Mesendoderm (in vitro differentiated cells): ENCODE results near the gene CCNE1.

Experiments used
- DNase-seq: peaks from one replicate; pipeline ENCODE4 v3.0.0; 2013
- H2AK5ac ChIP-seq: 2 replicates; pipeline ENCODE4 v1.6.1; 2013; ENCODE audit warnings: low read length, inconsistent platforms
- H2BK120ac ChIP-seq: 2 replicates; pipeline ENCODE4 v1.6.1; 2013; ENCODE audit warnings: low read depth, mild to moderate bottlenecking, low read length, moderate library complexity, mixed read lengths
- H2BK15ac ChIP-seq: replicated peaks from 2 replicates; pipeline ENCODE4 v1.6.1; 2013; ENCODE audit warnings: low read depth, mild to moderate bottlenecking, moderate library complexity
- H2BK5ac ChIP-seq: 2 replicates; pipeline ENCODE4 v1.6.1; 2013; ENCODE audit warnings: low read length, inconsistent platforms
- H3K18ac ChIP-seq: 2 replicates; pipeline ENCODE4 v1.6.1; 2013; ENCODE audit warnings: mild to moderate bottlenecking, low read length, mixed read lengths
- H3K23ac ChIP-seq: one replicate; pipeline ENCODE4 v1.6.1; 2013; ENCODE audit warnings: low read length
- H3K27ac ChIP-seq: 2 replicates; pipeline ENCODE4 v1.5.1; 2013; ENCODE audit warnings: low read depth, mild to moderate bottlenecking, inconsistent platforms, low read length, moderate library complexity
- H3K27me3 ChIP-seq: 2 replicates; pipeline ENCODE4 v1.6.1; 2013; ENCODE audit warnings: low read length, control low read depth, mild to moderate bottlenecking, inconsistent platforms; ENCODE audit not compliant: insufficient read depth, poor library complexity
- H3K36me3 ChIP-seq: 2 replicates; pipeline ENCODE4 v1.6.1; 2013; ENCODE audit warnings: low read length, inconsistent platforms; ENCODE audit not compliant: control insufficient read depth, insufficient read depth
- H3K4ac ChIP-seq: one replicate; pipeline ENCODE4 v1.6.1; 2013; ENCODE audit warnings: low read depth, mild to moderate bottlenecking, low read length, moderate library complexity
- H3K4me1 ChIP-seq: 2 replicates; pipeline ENCODE4 v1.6.1; 2013; ENCODE audit warnings: low read depth, low read length, inconsistent platforms; ENCODE audit not compliant: control insufficient read depth
- H3K4me2 ChIP-seq: 2 replicates; pipeline ENCODE4 v1.6.1; 2013; ENCODE audit warnings: low read length
- H3K4me3 ChIP-seq: 2 replicates; pipeline ENCODE4 v1.5.1; 2013; ENCODE audit warnings: mild to moderate bottlenecking, low read length
- H3K56ac ChIP-seq: one replicate; pipeline ENCODE4 v1.6.1; 2013; ENCODE audit warnings: low read length
- H3K79me1 ChIP-seq: 2 replicates; pipeline ENCODE4 v1.6.1; 2013; ENCODE audit warnings: low read length, inconsistent platforms
- H3K79me2 ChIP-seq: 2 replicates; pipeline ENCODE4 v1.6.1; 2013; ENCODE audit warnings: mild to moderate bottlenecking, low read length; ENCODE audit not compliant: control insufficient read depth, insufficient read depth
- H3K9ac ChIP-seq: 2 replicates; pipeline ENCODE4 v1.6.1; 2013; ENCODE audit warnings: low read length, inconsistent platforms
- H4K5ac ChIP-seq: one replicate; pipeline ENCODE4 v1.6.1; 2013; ENCODE audit warnings: low read length
- H4K8ac ChIP-seq: one replicate; pipeline ENCODE4 v1.6.1; 2013; ENCODE audit warnings: low read depth, mild to moderate bottlenecking, control low read depth, low read length, moderate library complexity
- WGBS: extraction: QIAGEN DNeasy Blood & Tissue Kit; methylation state at CpG from one replicate; pipeline ENCODE4 v1.1.7; 2013; ENCODE audit warnings: low lambda C conversion rate, missing lambda C conversion rate; ENCODE audit not compliant: insufficient coverage; ENCODE audit errors: extremely low coverage; 5-methylcytosine and 5-hydroxymethylcytosine counted together

The CCNE1 gene

DNA sequence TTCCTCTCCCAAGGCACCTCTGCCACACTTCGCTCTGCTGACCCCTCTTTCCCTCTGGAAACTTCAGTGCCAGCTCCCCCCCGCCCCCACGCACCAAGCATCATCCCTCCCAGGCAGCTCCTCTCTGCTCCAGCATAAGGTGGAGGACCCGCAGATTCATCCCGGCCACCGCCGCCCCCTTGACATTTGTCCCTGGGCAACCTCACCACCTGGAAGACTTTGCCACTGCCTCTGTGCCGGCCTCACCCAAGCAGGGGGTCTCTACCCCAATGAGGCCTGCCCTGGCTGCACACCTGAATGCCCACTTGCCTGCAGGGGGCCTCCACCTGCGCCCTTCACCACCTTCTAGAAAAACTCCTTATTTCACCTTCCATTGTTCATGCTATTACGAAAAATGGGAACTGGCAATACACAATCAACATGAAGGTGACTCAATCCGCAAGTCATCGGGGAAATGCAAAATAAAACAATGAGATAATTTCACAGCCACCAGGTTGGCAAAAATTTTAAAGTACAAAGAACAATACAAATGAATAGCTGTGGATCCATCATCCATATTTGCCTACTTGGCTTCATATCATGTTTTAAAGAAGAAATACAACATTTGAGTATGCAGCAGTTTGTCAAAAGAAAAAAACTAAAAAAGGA lies 21.9 kb downstream of the CCNE1 start:
- no peak overlapping the region for H4K8ac ChIP-seq
- whole genome bisulfite sequencing = no CpG with 5 or more reads among the region's 12 CpGs

GRCh38 chr19:29834991-29835846 lies 23.4 kb downstream of the CCNE1 start:
- H2AK5ac ChIP-seq = no peak overlapping the region
- H3K79me1 ChIP-seq = no peaks in the 10 kb centered on the region
- H3K56ac ChIP-seq = no peak overlapping the region
- H3K36me3 ChIP-seq = no peaks in the 10 kb centered on the region
- H3K18ac ChIP-seq = no peak overlapping the region
- DNase-seq = no peak
- no peak overlapping the region for H2BK120ac ChIP-seq
- no peak overlapping the region for H3K4me3 ChIP-seq
- H3K79me2 ChIP-seq = no peaks in the 10 kb centered on the region
- no peak overlapping the region for H3K4me2 ChIP-seq
- H3K9ac ChIP-seq = no peak overlapping the region
- no peak overlapping the region for H4K8ac ChIP-seq
- H2BK5ac ChIP-seq = no peak overlapping the region
- whole genome bisulfite sequencing = no CpG with 5 or more reads among the region's 17 CpGs
- H3K4me1 ChIP-seq = no peaks in the 10 kb centered on the region
- no peaks in the 10 kb centered on the region for H3K27me3 ChIP-seq
- no peak overlapping the region for H4K5ac ChIP-seq
- no peak overlapping the region for H2BK15ac ChIP-seq
- no peak overlapping the region for H3K23ac ChIP-seq
- H3K4ac ChIP-seq = no peak overlapping the region
- H3K27ac ChIP-seq = no peak overlapping the region

More for the DNA sequence above, 21.9 kb downstream of the CCNE1 start:
- no peaks in the 10 kb centered on the region for H3K36me3 ChIP-seq
- no peak overlapping the region for H4K5ac ChIP-seq
- no peak overlapping the region for H3K23ac ChIP-seq
- H3K4me1 ChIP-seq = no peaks in the 10 kb centered on the region
- H3K56ac ChIP-seq = no peak overlapping the region
- no peaks in the 10 kb centered on the region for H3K79me2 ChIP-seq
- no peaks in the 10 kb centered on the region for H3K27me3 ChIP-seq
- no peak overlapping the region for H3K4me2 ChIP-seq
- no peak overlapping the region for H3K9ac ChIP-seq
- H2BK15ac ChIP-seq = no peak overlapping the region
- H3K18ac ChIP-seq = no peak overlapping the region
- no peak overlapping the region for H3K27ac ChIP-seq
- no peak overlapping the region for H2BK5ac ChIP-seq
- no peak overlapping the region for H3K4ac ChIP-seq
- H2BK120ac ChIP-seq = no peak overlapping the region
- no peak overlapping the region for H3K4me3 ChIP-seq
- H3K79me1 ChIP-seq = no peaks in the 10 kb centered on the region
- H2AK5ac ChIP-seq = no peak overlapping the region
- no peak for DNase-seq

- no peak for DNase-seq
- no peak overlapping the region for H2BK120ac ChIP-seq
- WGBS = no CpG with 5 or more reads among the region's 5 CpGs
Observed at GRCh38 chr19:29836409-29836825, 24.6 kb downstream of the CCNE1 start.

DNA sequence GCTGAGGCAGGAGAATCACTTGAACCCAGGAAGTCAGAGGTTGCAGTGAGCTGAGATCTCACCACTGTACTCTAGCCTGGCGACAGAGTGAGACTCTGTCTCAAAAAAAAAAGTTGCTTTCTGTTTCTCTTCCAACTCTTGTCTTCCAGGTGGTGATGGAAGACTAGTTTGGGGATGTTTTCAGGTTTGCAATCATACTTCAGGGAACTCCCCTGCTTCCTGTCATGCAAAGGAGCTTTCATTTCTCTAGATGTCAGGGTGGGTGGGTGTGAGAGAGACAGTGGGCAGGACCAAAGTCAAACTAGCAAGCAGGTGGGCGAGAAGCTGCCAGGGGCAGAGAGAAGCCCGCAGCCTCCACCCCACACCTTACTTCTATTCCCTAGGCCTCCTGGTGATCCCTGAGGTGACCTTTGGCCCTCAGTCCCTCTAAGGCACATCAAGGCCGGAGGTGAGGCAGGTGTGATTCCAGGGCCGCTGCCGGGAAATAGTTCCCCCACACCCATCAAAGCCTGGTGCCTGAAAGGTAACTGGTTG lies 25.7 kb downstream of the CCNE1 start:
- no peaks in the 10 kb centered on the region for H3K36me3 ChIP-seq
- no peak overlapping the region for H3K9ac ChIP-seq
- H3K4me1 ChIP-seq = no peaks in the 10 kb centered on the region
- H2BK5ac ChIP-seq = no peak overlapping the region
- no peak overlapping the region for H3K23ac ChIP-seq
- WGBS = no CpG with 5 or more reads among the region's 6 CpGs
- DNase-seq = no peak
- H3K4me2 ChIP-seq = no peak overlapping the region
- no peaks in the 10 kb centered on the region for H3K79me1 ChIP-seq
- H3K18ac ChIP-seq = no peak overlapping the region
- H3K4ac ChIP-seq = no peak overlapping the region
- H2AK5ac ChIP-seq = no peak overlapping the region
- H3K27me3 ChIP-seq = no peaks in the 10 kb centered on the region
- no peak overlapping the region for H3K56ac ChIP-seq
- H4K8ac ChIP-seq = no peak overlapping the region
- no peak overlapping the region for H4K5ac ChIP-seq
- H3K79me2 ChIP-seq = no peaks in the 10 kb centered on the region
- H3K4me3 ChIP-seq = no peak overlapping the region
- H3K27ac ChIP-seq = no peak overlapping the region
- no peak overlapping the region for H2BK15ac ChIP-seq
- H2BK120ac ChIP-seq = no peak overlapping the region

More at GRCh38 chr19:29836409-29836825, 24.6 kb downstream of the CCNE1 start:
- Histone ChIP-seq H3K18ac (no peak overlapping the region), H4K8ac (no peak overlapping the region), H3K4me1 (no peaks in the 10 kb centered on the region), H3K56ac (no peak overlapping the region), H3K23ac (no peak overlapping the region), H3K9ac (no peak overlapping the region), H3K79me2 (no peaks in the 10 kb centered on the region), H3K4ac (no peak overlapping the region), H3K27ac (no peak overlapping the region), H2BK15ac (no peak overlapping the region), H2AK5ac (no peak overlapping the region), H4K5ac (no peak overlapping the region), H3K4me3 (no peak overlapping the region), H3K36me3 (no peaks in the 10 kb centered on the region), H3K4me2 (no peak overlapping the region), H2BK5ac (no peak overlapping the region), H3K79me1 (no peaks in the 10 kb centered on the region), H3K27me3 (no peaks in the 10 kb centered on the region)

GRCh38 chr19:29837996-29838395 lies 26.2 kb downstream of the CCNE1 start:
- no peak overlapping the region for H3K4ac ChIP-seq
- no peak overlapping the region for H2BK5ac ChIP-seq

More at GRCh38 chr19:29837996-29838395, 26.2 kb downstream of the CCNE1 start:
- no peak overlapping the region for H3K18ac ChIP-seq
- no peak for DNase-seq
- no CpG with 5 or more reads among the region's 9 CpGs for WGBS
- no peak overlapping the region for H3K4me2 ChIP-seq
- H2BK15ac ChIP-seq = no peak overlapping the region
- no peak overlapping the region for H3K27ac ChIP-seq
- H3K36me3 ChIP-seq = no peaks in the 10 kb centered on the region
- H2AK5ac ChIP-seq = no peak overlapping the region
- no peak overlapping the region for H3K56ac ChIP-seq
- H4K8ac ChIP-seq = no peak overlapping the region
- H3K9ac ChIP-seq = no peak overlapping the region
- no peaks in the 10 kb centered on the region for H3K4me1 ChIP-seq
- H3K23ac ChIP-seq = no peak overlapping the region
- H4K5ac ChIP-seq = no peak overlapping the region
- H2BK120ac ChIP-seq = no peak overlapping the region
- H3K79me2 ChIP-seq = no peaks in the 10 kb centered on the region
- no peak overlapping the region for H3K4me3 ChIP-seq
- H3K27me3 ChIP-seq = no peaks in the 10 kb centered on the region
- H3K79me1 ChIP-seq = no peaks in the 10 kb centered on the region
